ENCODE measurements around the gene SLC35G4.

DNA sequence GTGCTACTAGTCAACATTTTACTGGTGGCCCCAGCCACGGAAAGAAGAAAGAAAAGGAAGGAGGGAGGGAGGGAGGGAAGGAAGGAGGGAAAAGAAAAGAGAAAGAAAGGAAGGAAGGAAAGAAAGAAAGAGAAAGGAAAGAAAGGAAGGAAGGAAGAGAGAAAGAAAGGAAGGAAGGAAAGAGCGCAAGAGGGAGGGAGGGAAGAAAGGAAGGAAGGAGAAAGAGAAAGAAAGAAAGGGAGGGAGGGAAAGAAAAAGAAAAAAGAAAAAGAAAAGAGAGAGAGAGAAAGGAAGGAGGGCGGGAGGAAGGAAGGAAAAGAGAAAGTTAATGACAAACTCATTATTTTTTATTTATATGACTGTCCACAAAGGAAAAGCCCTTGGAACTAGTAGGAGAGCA is 34.9 kb upstream of the SLC35G4 start:
- TF ChIP-seq, protein P1, sequence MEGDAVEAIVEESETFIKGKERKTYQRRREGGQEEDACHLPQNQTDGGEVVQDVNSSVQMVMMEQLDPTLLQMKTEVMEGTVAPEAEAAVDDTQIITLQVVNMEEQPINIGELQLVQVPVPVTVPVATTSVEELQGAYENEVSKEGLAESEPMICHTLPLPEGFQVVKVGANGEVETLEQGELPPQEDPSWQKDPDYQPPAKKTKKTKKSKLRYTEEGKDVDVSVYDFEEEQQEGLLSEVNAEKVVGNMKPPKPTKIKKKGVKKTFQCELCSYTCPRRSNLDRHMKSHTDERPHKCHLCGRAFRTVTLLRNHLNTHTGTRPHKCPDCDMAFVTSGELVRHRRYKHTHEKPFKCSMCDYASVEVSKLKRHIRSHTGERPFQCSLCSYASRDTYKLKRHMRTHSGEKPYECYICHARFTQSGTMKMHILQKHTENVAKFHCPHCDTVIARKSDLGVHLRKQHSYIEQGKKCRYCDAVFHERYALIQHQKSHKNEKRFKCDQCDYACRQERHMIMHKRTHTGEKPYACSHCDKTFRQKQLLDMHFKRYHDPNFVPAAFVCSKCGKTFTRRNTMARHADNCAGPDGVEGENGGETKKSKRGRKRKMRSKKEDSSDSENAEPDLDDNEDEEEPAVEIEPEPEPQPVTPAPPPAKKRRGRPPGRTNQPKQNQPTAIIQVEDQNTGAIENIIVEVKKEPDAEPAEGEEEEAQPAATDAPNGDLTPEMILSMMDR (IDR thresholded peaks at IDR 0.05) = no peak
- TF ChIP-seq EZH2 (IDR thresholded peaks at IDR 0.05; ENCODE audit: borderline replicate concordance, insufficient read depth, low read depth, low read length, poor library complexity, severe bottlenecking) = no peak

Measured in B cell (primary cell).